H1 (cell line): ENCODE measurements around the gene PKN1. TPM values are rescaled to one million over a fixed set of nuclear protein-coding genes. Genes with fewer than 3 reads are reported as not detected.
A peak's percentile ranks its signal among the peaks of the same experiment; 100 is the strongest.

Experiments used
- CTCF ChIA-PET: fragments of 300-600 bp; sonication (Branson Sonifier 250); formaldehyde crosslinking; loops from one replicate; lab custom pipeline; 2021; ENCODE audit not compliant: partially characterized antibody; lab: Charles Lee
- POLR2A ChIA-PET: fragments of 300-600 bp; sonication (Branson Sonifier 250); formaldehyde crosslinking; loops from one replicate; lab custom pipeline; 2021; ENCODE audit warnings: inconsistent platforms; ENCODE audit not compliant: partially characterized antibody; lab: Charles Lee
- DNase-seq, 2 experiments: peaks; one replicate each; pipeline versions ENCODE4 v3.0.0 to v3.0.0-alpha.2; 2010 to 2022; ENCODE audit warnings: low spot score in 2 of 2, low read depth in 1 of 2, mixed read lengths in 1 of 2
- FAIRE-seq: peaks from 2 replicates; lab custom pipeline; 2011; peaks lifted over from hg19 to GRCh38; lab: Jason Lieb, UNC
- H2AFZ ChIP-seq: 2 replicates; pipeline ENCODE4 v1.8.1; 2012; ENCODE audit warnings: low read length, inconsistent platforms
- H2AK5ac ChIP-seq: 2 replicates; pipeline ENCODE4 v1.6.1; 2013; ENCODE audit warnings: low read depth, low read length
- H2BK120ac ChIP-seq: replicated peaks from 2 replicates; pipeline ENCODE3; 2013; ENCODE audit warnings: low read depth, low read length, inconsistent platforms
- H2BK12ac ChIP-seq: 2 replicates; pipeline ENCODE4 v1.6.1; 2013; ENCODE audit warnings: low read depth, low read length
- H2BK15ac ChIP-seq: 2 replicates; pipeline ENCODE4 v1.6.1; 2013; ENCODE audit warnings: low read length
- H2BK20ac ChIP-seq: 2 replicates; pipeline ENCODE4 v1.6.1; 2013; ENCODE audit warnings: low read length
- H2BK5ac ChIP-seq: 2 replicates; pipeline ENCODE4 v1.6.1; 2013; ENCODE audit warnings: low read depth, low read length
- H3K14ac ChIP-seq: 2 replicates; pipeline ENCODE4 v1.6.1; 2013; ENCODE audit warnings: inconsistent platforms; ENCODE audit not compliant: insufficient read length
- H3K18ac ChIP-seq: 2 replicates; pipeline ENCODE4 v1.6.1; 2013; ENCODE audit warnings: low read length; ENCODE audit errors: extremely low read depth
- H3K23ac ChIP-seq: 2 replicates; pipeline ENCODE4 v1.6.1; 2013; ENCODE audit warnings: inconsistent platforms; ENCODE audit not compliant: insufficient read length
- H3K23me2 ChIP-seq: 2 replicates; pipeline ENCODE4 v1.6.1; 2013; ENCODE audit warnings: low read depth, low read length
- H3K27ac ChIP-seq: 2 replicates; pipeline ENCODE4 v1.6.1; 2011; ENCODE audit warnings: low read depth, low read length, inconsistent platforms
- H3K27me3 ChIP-seq, 4 experiments: replicated peaks in 1 of 4; 1 replicate in 1 of 4; 2 replicates in 3 of 4; pipeline versions ENCODE4 v1.6.1 to v1.8.1; 2011 to 2013; ENCODE audit warnings: low read length in 3 of 4, mild to moderate bottlenecking in 3 of 4, inconsistent platforms in 2 of 4, mixed read lengths in 2 of 4, moderate library complexity in 1 of 4; ENCODE audit not compliant: control insufficient read depth in 3 of 4, insufficient read depth in 3 of 4; ENCODE audit errors: extremely low read depth in 1 of 4
- H3K36me3 ChIP-seq, 4 experiments: 2 replicates each; pipeline versions ENCODE4 v1.6.1 to v1.8.1; 2011 to 2013; ENCODE audit warnings: mild to moderate bottlenecking in 4 of 4, low read length in 3 of 4, moderate library complexity in 2 of 4, control low read depth in 1 of 4, inconsistent platforms in 1 of 4; ENCODE audit not compliant: insufficient read depth in 4 of 4, control insufficient read depth in 2 of 4
- H3K4ac ChIP-seq: replicated peaks from 2 replicates; pipeline ENCODE3; 2013; ENCODE audit warnings: low read length, low read depth, mixed read lengths, inconsistent platforms; ENCODE audit not compliant: insufficient read length
- H3K4me1 ChIP-seq, 4 experiments: replicated peaks in 1 of 4; 1 replicate in 1 of 4; 2 replicates in 3 of 4; pipeline versions ENCODE4 v1.6.1 to v1.8.1; 2011 to 2013; ENCODE audit warnings: low read length in 3 of 4, inconsistent platforms in 2 of 4, mixed read lengths in 1 of 4; ENCODE audit not compliant: insufficient read depth in 4 of 4, control insufficient read depth in 3 of 4
- H3K4me2 ChIP-seq, 2 experiments: 2 replicates each; pipeline versions ENCODE4 v1.6.1 to v1.8.1; 2011 to 2013; ENCODE audit warnings: low read depth in 2 of 2, low read length in 2 of 2, control low read depth in 1 of 2, inconsistent platforms in 1 of 2, mild to moderate bottlenecking in 1 of 2; ENCODE audit not compliant: insufficient read depth in 1 of 2
- H3K4me3 ChIP-seq, 4 experiments: fragments of 200-600, 300-600 bp in 1 of 4; sonication (generic), shearing (Covaris generic), sonication (Bioruptor Twin) in 1 of 4; 2 replicates each; pipeline versions ENCODE4 v1.5.1 to v1.8.1; 2011 to 2016; ENCODE audit warnings: low read length in 4 of 4, low read depth in 3 of 4, control low read depth in 2 of 4, inconsistent platforms in 2 of 4, mild to moderate bottlenecking in 2 of 4, mixed read lengths in 1 of 4, moderate library complexity in 1 of 4; ENCODE audit not compliant: insufficient read depth in 2 of 4; ENCODE audit errors: extremely low read depth in 1 of 4
- H3K56ac ChIP-seq: replicated peaks from 2 replicates; pipeline ENCODE3; 2013; ENCODE audit warnings: low read depth, mild to moderate bottlenecking, mixed read lengths, low read length, inconsistent platforms; ENCODE audit not compliant: insufficient read length
- H3K79me1 ChIP-seq: 2 replicates; pipeline ENCODE4 v1.6.1; 2013; ENCODE audit warnings: low read depth, low read length, control low read depth
- H3K79me2 ChIP-seq, 2 experiments: 2 replicates each; pipeline versions ENCODE4 v1.6.1 to v1.8.1; 2012 to 2013; ENCODE audit warnings: low read length in 2 of 2, mild to moderate bottlenecking in 2 of 2, inconsistent platforms in 1 of 2; ENCODE audit not compliant: insufficient read depth in 2 of 2, control insufficient read depth in 1 of 2
- H3K9ac ChIP-seq, 4 experiments: replicated peaks in 1 of 4; 1 replicate in 1 of 4; 2 replicates in 3 of 4; pipeline versions ENCODE4 v1.6.1 to v1.8.1; 2011 to 2013; ENCODE audit warnings: low read depth in 3 of 4, low read length in 3 of 4, control low read depth in 2 of 4, mild to moderate bottlenecking in 2 of 4, moderate library complexity in 2 of 4, inconsistent platforms in 1 of 4; ENCODE audit errors: extremely low read depth in 1 of 4
- H3K9me3 ChIP-seq, 2 experiments: 2 replicates each; pipeline versions ENCODE4 v1.6.1 to v1.8.1; 2012 to 2013; ENCODE audit warnings: mild to moderate bottlenecking in 2 of 2, moderate library complexity in 2 of 2, control low read depth in 1 of 2, inconsistent platforms in 1 of 2, low read depth in 1 of 2, low read length in 1 of 2, mixed read lengths in 1 of 2; ENCODE audit not compliant: insufficient read depth in 2 of 2
- H4K20me1 ChIP-seq, 2 experiments: replicated peaks in 1 of 2; 2 replicates each; pipeline versions ENCODE3 to v1.8.1; 2011 to 2013; ENCODE audit warnings: inconsistent platforms in 2 of 2, low read length in 2 of 2, mild to moderate bottlenecking in 1 of 2; ENCODE audit not compliant: insufficient read depth in 2 of 2, control insufficient read depth in 1 of 2
- H4K5ac ChIP-seq: 2 replicates; pipeline ENCODE4 v1.6.1; 2013; ENCODE audit warnings: low read length, low read depth, mixed read lengths, inconsistent platforms; ENCODE audit not compliant: insufficient read length
- H4K8ac ChIP-seq: 2 replicates; pipeline ENCODE4 v1.8.0; 2013; ENCODE audit warnings: mild to moderate bottlenecking, moderate library complexity, low read length, inconsistent platforms; ENCODE audit not compliant: insufficient read depth; ENCODE audit errors: extremely low read depth
- H4K91ac ChIP-seq: replicated peaks from 2 replicates; pipeline ENCODE3; 2013; ENCODE audit warnings: low read length, mixed read lengths, inconsistent platforms; ENCODE audit not compliant: insufficient read length
- GTF2F1 ChIP-seq: IDR thresholded peaks from 2 replicates; pipeline ENCODE4 v1.6.1; 2012; ENCODE audit warnings: low read depth, low read length, improper control_type of control experiment, borderline replicate concordance
- WGBS, 2 experiments: shearing (Covaris generic) in 1 of 2; methylation state at CpG; one replicate each; pipeline versions ENCODE4 v1.1.6 to v1.1.7; 2013 to 2015; ENCODE audit warnings: low lambda C conversion rate in 2 of 2, mixed read lengths in 2 of 2, inconsistent platforms in 1 of 2, low coverage in 1 of 2, missing lambda C conversion rate in 1 of 2; ENCODE audit not compliant: insufficient replicate concordance in 2 of 2, insufficient coverage in 1 of 2, insufficient read length in 1 of 2; ENCODE audit errors: extremely low coverage in 1 of 2, missing lambda C conversion rate in 1 of 2; 5-methylcytosine and 5-hydroxymethylcytosine counted together
- polyA plus RNA-seq, 7 experiments: library from polyadenylated mRNA; depleted of rRNA in 3 of 7; stranded (reverse) in 5 of 7; unstranded in 2 of 7; fragments of >200 nt in 5 of 7; fragments of 200-250 nt in 2 of 7; gene quantifications; 1 replicate in 5 of 7; 2 replicates in 1 of 7; 4 replicates in 1 of 7; pipeline versions ENCODE4 v1.2.1 to v1.2.3, GENCODE V29; 2011 to 2013; ENCODE audit warnings: missing spikeins in 2 of 7, mixed read lengths in 2 of 7
- total RNA-seq: library from RNA; stranded (reverse); fragmentation: NEBNext Ultra II Directional; extraction: Animal tissue kit (Norgen Biotek cat#: 25700); gene quantifications from 2 replicates; pipeline ENCODE4 v1.2.1, GENCODE V29; 2021

Gene PKN1
- total and polyA plus RNA-seq, 2 of the 8 experiments (the other 6 are each of a cell fraction or from before 2014, with no cell fraction given), result 65.2 to 162 TPM

- Histone ChIP-seq H3K4me3 (no peak overlapping the region), H3K79me1 (no peaks in the 10 kb centered on the region), H4K8ac (no peak overlapping the region), H2BK12ac (no peak overlapping the region), H4K20me1 (peaks cover 0 to 8% of the 10 kb centered on the region in 2 experiments), H3K4me1 (peaks cover 0 to 27% (median 13%) of the 10 kb centered on the region in 4 experiments; a peak in 6 of 7 replicates), H3K36me3 (peaks cover 5 to 17% (median 10%) of the 10 kb centered on the region in 4 experiments; a peak in 6 of 8 replicates), H2BK5ac (peak overlapping the region; percentile 60; the same call in 1 of the 2 replicates), H3K23me2 (no peaks in the 10 kb centered on the region; the same call in 1 of the 2 replicates), H3K27me3 (no peaks in the 10 kb centered on the region), H2BK20ac (no peak overlapping the region), H2AK5ac (no peak overlapping the region)
- 96% methylated on average over 12 of the region's 14 CpGs; no CpG with 5 or more reads in 1 of the 2 experiments for WGBS, 2 experiments
- CTCF ChIA-PET, result interaction anchor here (0.5 to 5.6 kb wide), 26 partner anchors 11 to 419 kb away, joined by 3 to 36 read pairs (median 4); partner anchors contain the start of genes ADGRE2 and GIPC1
- POLR2A ChIA-PET, result interaction anchor here (0.8 to 7.0 kb wide), 4 partner anchors 13 to 38 kb away, joined by 3 to 45 read pairs (median 7); partner anchors contain the start of gene GIPC1
- TF ChIP-seq GTF2F1, result no peak
- TF ChIP-seq, all 59 proteins: peak for 0
- FAIRE-seq (no peak), DNase-seq (no peak)
- no peak overlapping the region for H3K56ac ChIP-seq
- H4K91ac ChIP-seq, result no peak overlapping the region
- H2BK120ac ChIP-seq, result no peak overlapping the region
- no peak overlapping the region for H2BK15ac ChIP-seq
- H3K4me2 ChIP-seq, result no peak overlapping the region
- no peak overlapping the region for H3K23ac ChIP-seq
- H4K5ac ChIP-seq, result no peak overlapping the region
- no peak overlapping the region for H3K9ac ChIP-seq
- H3K14ac ChIP-seq, result no peak overlapping the region
- 0 out of 2 replicates have a peak overlapping the region, but pooled peaks have one; percentile 12 for H3K27ac ChIP-seq
- H3K4ac ChIP-seq, result no peak overlapping the region
- no peak overlapping the region; the same call in 1 of the 2 replicates for H3K18ac ChIP-seq
- no peaks in the 10 kb centered on the region for H3K79me2 ChIP-seq
- H2AFZ ChIP-seq, result no peak overlapping the region
- no peaks in the 10 kb centered on the region for H3K9me3 ChIP-seq
Measured at GRCh38 chr19:14479309-14479974, 46.3 kb downstream of the PKN1 start.
